Measurements from ENCODE around the gene FRAS1. TPM values are rescaled to one million over a fixed set of nuclear protein-coding genes. Genes with fewer than 3 reads are reported as not detected.
"Not testable (repeated sequence)": the region's sequence is repeated elsewhere in the genome, so short reads cannot be mapped to it uniquely, and the experiment has no call there.

FRAS1 gene
- total and polyA plus RNA-seq, 9 donors: 0.16 to 5.3 (median 1.4) TPM

GRCh38 chr4:78207541-78207940 is 150.4 kb downstream of the FRAS1 start:
- intact Hi-C loops (cut with DNase I): no loop called here
- DNase-seq: no peak
- Histone ChIP-seq H3K9me3 (no peaks in the 10 kb centered on the region), H3K27me3 (no peaks in the 10 kb centered on the region), H3K4me3 (no peak overlapping the region), H3K4me1 (ENCODE audit: insufficient read depth) (no peaks in the 10 kb centered on the region), H3K36me3 (no peaks in the 10 kb centered on the region), H3K27ac (no peak overlapping the region)
- WGBS, 3 donors: 71 to 79% (median 77%) methylated on average over 3 of the region's 3 CpGs
- no peak for TF ChIP-seq EP300 (IDR thresholded peaks at IDR 0.05)
- no peak for TF ChIP-seq POLR2A (IDR thresholded peaks at IDR 0.05)
- no peak for TF ChIP-seq CTCF (IDR thresholded peaks at IDR 0.05)

GRCh38 chr4:78207951-78208350 is 150.8 kb downstream of the FRAS1 start:
- no peaks in the 10 kb centered on the region for H3K36me3 ChIP-seq
- no peaks in the 10 kb centered on the region for H3K4me1 ChIP-seq (ENCODE audit: insufficient read depth)
- intact Hi-C loops (cut with DNase I): no loop called here
- TF ChIP-seq EP300 (IDR thresholded peaks at IDR 0.05): no peak
- no peak for TF ChIP-seq POLR2A (IDR thresholded peaks at IDR 0.05)
- no peak for TF ChIP-seq CTCF (IDR thresholded peaks at IDR 0.05)
- H3K27ac ChIP-seq: no peak overlapping the region
- no peak overlapping the region for H3K4me3 ChIP-seq
- no peaks in the 10 kb centered on the region for H3K27me3 ChIP-seq
- 40 to 63% (median 47%) methylated on average over 6 of the region's 6 CpGs for WGBS, 3 donors
- no peak for DNase-seq
- no peaks in the 10 kb centered on the region for H3K9me3 ChIP-seq

GRCh38 chr4:78208896-78209295 is 151.8 kb downstream of the FRAS1 start:
- H3K9me3 ChIP-seq; H3K4me1 ChIP-seq (ENCODE audit: insufficient read depth); DNase-seq; H3K27me3 ChIP-seq; H3K27ac ChIP-seq; H3K36me3 ChIP-seq; H3K4me3 ChIP-seq; intact Hi-C loops (cut with DNase I): not testable (repeated sequence)
- 87 to 91% (median 87%) methylated on average over 4 of the region's 4 CpGs for WGBS, 3 donors

- H3K27ac ChIP-seq: no peak overlapping the region
- no peaks in the 10 kb centered on the region for H3K36me3 ChIP-seq
- no peak for DNase-seq
- H3K9me3 ChIP-seq: no peaks in the 10 kb centered on the region
- no peaks in the 10 kb centered on the region for H3K4me1 ChIP-seq (ENCODE audit: insufficient read depth)
- H3K4me3 ChIP-seq: no peak overlapping the region
- WGBS, 3 donors: 94 to 96% (median 95%) methylated on average over 6 of the region's 6 CpGs
- intact Hi-C loops (cut with DNase I): no loop called here
- TF ChIP-seq CTCF (IDR thresholded peaks at IDR 0.05): no peak
- no peak for TF ChIP-seq EP300 (IDR thresholded peaks at IDR 0.05)
- no peak for TF ChIP-seq POLR2A (IDR thresholded peaks at IDR 0.05)
- no peaks in the 10 kb centered on the region for H3K27me3 ChIP-seq
Observed at GRCh38 chr4:78210694-78211410, 153.7 kb downstream of the FRAS1 start.

GRCh38 chr4:78213218-78213617 is 156.1 kb downstream of the FRAS1 start:
- no peak overlapping the region for H3K4me3 ChIP-seq
- H3K27me3 ChIP-seq: no peaks in the 10 kb centered on the region
- no peak for DNase-seq
- H3K4me1 ChIP-seq (ENCODE audit: insufficient read depth): no peaks in the 10 kb centered on the region
- no peaks in the 10 kb centered on the region for H3K9me3 ChIP-seq
- no peaks in the 10 kb centered on the region for H3K36me3 ChIP-seq
- TF ChIP-seq EP300 (IDR thresholded peaks at IDR 0.05): no peak
- TF ChIP-seq CTCF (IDR thresholded peaks at IDR 0.05): no peak
- TF ChIP-seq POLR2A (IDR thresholded peaks at IDR 0.05): no peak
- 40 to 48% (median 46%) methylated on average over 3 of the region's 3 CpGs for WGBS, 3 donors
- intact Hi-C loops (cut with DNase I): no loop called here
- no peak overlapping the region for H3K27ac ChIP-seq

Measured in ovary (tissue), 9 donors.